H1 (cell line): ENCODE results near the gene SERPINE3. TPM values are rescaled to one million over a fixed set of nuclear protein-coding genes. Genes with fewer than 3 reads are reported as not detected.

Experiments used
- CTCF ChIA-PET: fragments of 300-600 bp; sonication (Branson Sonifier 250); formaldehyde crosslinking; loops from one replicate; lab custom pipeline; 2021; ENCODE audit not compliant: partially characterized antibody; lab: Charles Lee
- POLR2A ChIA-PET: fragments of 300-600 bp; sonication (Branson Sonifier 250); formaldehyde crosslinking; loops from one replicate; lab custom pipeline; 2021; ENCODE audit warnings: inconsistent platforms; ENCODE audit not compliant: partially characterized antibody; lab: Charles Lee
- DNase-seq, 2 experiments: peaks; one replicate each; pipeline versions ENCODE4 v3.0.0 to v3.0.0-alpha.2; 2010 to 2022; ENCODE audit warnings: low spot score in 2 of 2, low read depth in 1 of 2, mixed read lengths in 1 of 2
- FAIRE-seq: peaks from 2 replicates; lab custom pipeline; 2011; peaks lifted over from hg19 to GRCh38; lab: Jason Lieb, UNC
- H2AFZ ChIP-seq: 2 replicates; pipeline ENCODE4 v1.8.1; 2012; ENCODE audit warnings: low read length, inconsistent platforms
- H2AK5ac ChIP-seq: 2 replicates; pipeline ENCODE4 v1.6.1; 2013; ENCODE audit warnings: low read depth, low read length
- H2BK120ac ChIP-seq: replicated peaks from 2 replicates; pipeline ENCODE3; 2013; ENCODE audit warnings: low read depth, low read length, inconsistent platforms
- H2BK12ac ChIP-seq: 2 replicates; pipeline ENCODE4 v1.6.1; 2013; ENCODE audit warnings: low read depth, low read length
- H2BK15ac ChIP-seq: 2 replicates; pipeline ENCODE4 v1.6.1; 2013; ENCODE audit warnings: low read length
- H2BK20ac ChIP-seq: 2 replicates; pipeline ENCODE4 v1.6.1; 2013; ENCODE audit warnings: low read length
- H2BK5ac ChIP-seq: 2 replicates; pipeline ENCODE4 v1.6.1; 2013; ENCODE audit warnings: low read depth, low read length
- H3K14ac ChIP-seq: 2 replicates; pipeline ENCODE4 v1.6.1; 2013; ENCODE audit warnings: inconsistent platforms; ENCODE audit not compliant: insufficient read length
- H3K18ac ChIP-seq: 2 replicates; pipeline ENCODE4 v1.6.1; 2013; ENCODE audit warnings: low read length; ENCODE audit errors: extremely low read depth
- H3K23ac ChIP-seq: 2 replicates; pipeline ENCODE4 v1.6.1; 2013; ENCODE audit warnings: inconsistent platforms; ENCODE audit not compliant: insufficient read length
- H3K23me2 ChIP-seq: 2 replicates; pipeline ENCODE4 v1.6.1; 2013; ENCODE audit warnings: low read depth, low read length
- H3K27ac ChIP-seq: 2 replicates; pipeline ENCODE4 v1.6.1; 2011; ENCODE audit warnings: low read depth, low read length, inconsistent platforms
- H3K27me3 ChIP-seq, 4 experiments: replicated peaks in 1 of 4; 1 replicate in 1 of 4; 2 replicates in 3 of 4; pipeline versions ENCODE4 v1.6.1 to v1.8.1; 2011 to 2013; ENCODE audit warnings: low read length in 3 of 4, mild to moderate bottlenecking in 3 of 4, inconsistent platforms in 2 of 4, mixed read lengths in 2 of 4, moderate library complexity in 1 of 4; ENCODE audit not compliant: control insufficient read depth in 3 of 4, insufficient read depth in 3 of 4; ENCODE audit errors: extremely low read depth in 1 of 4
- H3K36me3 ChIP-seq, 4 experiments: 2 replicates each; pipeline versions ENCODE4 v1.6.1 to v1.8.1; 2011 to 2013; ENCODE audit warnings: mild to moderate bottlenecking in 4 of 4, low read length in 3 of 4, moderate library complexity in 2 of 4, control low read depth in 1 of 4, inconsistent platforms in 1 of 4; ENCODE audit not compliant: insufficient read depth in 4 of 4, control insufficient read depth in 2 of 4
- H3K4ac ChIP-seq: replicated peaks from 2 replicates; pipeline ENCODE3; 2013; ENCODE audit warnings: low read length, low read depth, mixed read lengths, inconsistent platforms; ENCODE audit not compliant: insufficient read length
- H3K4me1 ChIP-seq, 4 experiments: replicated peaks in 1 of 4; 1 replicate in 1 of 4; 2 replicates in 3 of 4; pipeline versions ENCODE4 v1.6.1 to v1.8.1; 2011 to 2013; ENCODE audit warnings: low read length in 3 of 4, inconsistent platforms in 2 of 4, mixed read lengths in 1 of 4; ENCODE audit not compliant: insufficient read depth in 4 of 4, control insufficient read depth in 3 of 4
- H3K4me2 ChIP-seq, 2 experiments: 2 replicates each; pipeline versions ENCODE4 v1.6.1 to v1.8.1; 2011 to 2013; ENCODE audit warnings: low read depth in 2 of 2, low read length in 2 of 2, control low read depth in 1 of 2, inconsistent platforms in 1 of 2, mild to moderate bottlenecking in 1 of 2; ENCODE audit not compliant: insufficient read depth in 1 of 2
- H3K4me3 ChIP-seq, 4 experiments: fragments of 200-600, 300-600 bp in 1 of 4; sonication (generic), shearing (Covaris generic), sonication (Bioruptor Twin) in 1 of 4; 2 replicates each; pipeline versions ENCODE4 v1.5.1 to v1.8.1; 2011 to 2016; ENCODE audit warnings: low read length in 4 of 4, low read depth in 3 of 4, control low read depth in 2 of 4, inconsistent platforms in 2 of 4, mild to moderate bottlenecking in 2 of 4, mixed read lengths in 1 of 4, moderate library complexity in 1 of 4; ENCODE audit not compliant: insufficient read depth in 2 of 4; ENCODE audit errors: extremely low read depth in 1 of 4
- H3K56ac ChIP-seq: replicated peaks from 2 replicates; pipeline ENCODE3; 2013; ENCODE audit warnings: low read depth, mild to moderate bottlenecking, mixed read lengths, low read length, inconsistent platforms; ENCODE audit not compliant: insufficient read length
- H3K79me1 ChIP-seq: 2 replicates; pipeline ENCODE4 v1.6.1; 2013; ENCODE audit warnings: low read depth, low read length, control low read depth
- H3K79me2 ChIP-seq, 2 experiments: 2 replicates each; pipeline versions ENCODE4 v1.6.1 to v1.8.1; 2012 to 2013; ENCODE audit warnings: low read length in 2 of 2, mild to moderate bottlenecking in 2 of 2, inconsistent platforms in 1 of 2; ENCODE audit not compliant: insufficient read depth in 2 of 2, control insufficient read depth in 1 of 2
- H3K9ac ChIP-seq, 4 experiments: replicated peaks in 1 of 4; 1 replicate in 1 of 4; 2 replicates in 3 of 4; pipeline versions ENCODE4 v1.6.1 to v1.8.1; 2011 to 2013; ENCODE audit warnings: low read depth in 3 of 4, low read length in 3 of 4, control low read depth in 2 of 4, mild to moderate bottlenecking in 2 of 4, moderate library complexity in 2 of 4, inconsistent platforms in 1 of 4; ENCODE audit errors: extremely low read depth in 1 of 4
- H3K9me3 ChIP-seq, 2 experiments: 2 replicates each; pipeline versions ENCODE4 v1.6.1 to v1.8.1; 2012 to 2013; ENCODE audit warnings: mild to moderate bottlenecking in 2 of 2, moderate library complexity in 2 of 2, control low read depth in 1 of 2, inconsistent platforms in 1 of 2, low read depth in 1 of 2, low read length in 1 of 2, mixed read lengths in 1 of 2; ENCODE audit not compliant: insufficient read depth in 2 of 2
- H4K20me1 ChIP-seq, 2 experiments: replicated peaks in 1 of 2; 2 replicates each; pipeline versions ENCODE3 to v1.8.1; 2011 to 2013; ENCODE audit warnings: inconsistent platforms in 2 of 2, low read length in 2 of 2, mild to moderate bottlenecking in 1 of 2; ENCODE audit not compliant: insufficient read depth in 2 of 2, control insufficient read depth in 1 of 2
- H4K5ac ChIP-seq: 2 replicates; pipeline ENCODE4 v1.6.1; 2013; ENCODE audit warnings: low read length, low read depth, mixed read lengths, inconsistent platforms; ENCODE audit not compliant: insufficient read length
- H4K8ac ChIP-seq: 2 replicates; pipeline ENCODE4 v1.8.0; 2013; ENCODE audit warnings: mild to moderate bottlenecking, moderate library complexity, low read length, inconsistent platforms; ENCODE audit not compliant: insufficient read depth; ENCODE audit errors: extremely low read depth
- H4K91ac ChIP-seq: replicated peaks from 2 replicates; pipeline ENCODE3; 2013; ENCODE audit warnings: low read length, mixed read lengths, inconsistent platforms; ENCODE audit not compliant: insufficient read length
- CBX8 ChIP-seq: fragments of 300-800, 300-1000 bp; sonication (generic); IDR thresholded peaks from 2 replicates; pipeline ENCODE4 v1.7.1; 2016; ENCODE audit warnings: low read depth, low read length, borderline replicate concordance
- HDAC2 ChIP-seq, 2 experiments: fragments of 300-600 bp in 1 of 2; sonication (generic) in 1 of 2; IDR thresholded peaks; 2 replicates each; pipeline ENCODE4 v1.6.1; 2011 to 2012; ENCODE audit warnings: low read depth in 2 of 2, low read length in 2 of 2, mild to moderate bottlenecking in 2 of 2, moderate library complexity in 2 of 2, borderline replicate concordance in 1 of 2, inconsistent platforms in 1 of 2
- JUND ChIP-seq: IDR thresholded peaks from 2 replicates; pipeline ENCODE4 v1.6.1; 2011; ENCODE audit warnings: mild to moderate bottlenecking, improper control_type of control experiment, low read length
- RXRA ChIP-seq: IDR thresholded peaks from 2 replicates; pipeline ENCODE4 v1.6.1; 2011; ENCODE audit warnings: low read depth, mild to moderate bottlenecking, low read length, moderate library complexity; ENCODE audit not compliant: insufficient read depth
- WGBS, 2 experiments: shearing (Covaris generic) in 1 of 2; methylation state at CpG; one replicate each; pipeline versions ENCODE4 v1.1.6 to v1.1.7; 2013 to 2015; ENCODE audit warnings: low lambda C conversion rate in 2 of 2, mixed read lengths in 2 of 2, inconsistent platforms in 1 of 2, low coverage in 1 of 2, missing lambda C conversion rate in 1 of 2; ENCODE audit not compliant: insufficient replicate concordance in 2 of 2, insufficient coverage in 1 of 2, insufficient read length in 1 of 2; ENCODE audit errors: extremely low coverage in 1 of 2, missing lambda C conversion rate in 1 of 2; 5-methylcytosine and 5-hydroxymethylcytosine counted together
- polyA plus RNA-seq, 7 experiments: library from polyadenylated mRNA; depleted of rRNA in 3 of 7; stranded (reverse) in 5 of 7; unstranded in 2 of 7; fragments of >200 nt in 5 of 7; fragments of 200-250 nt in 2 of 7; gene quantifications; 1 replicate in 5 of 7; 2 replicates in 1 of 7; 4 replicates in 1 of 7; pipeline versions ENCODE4 v1.2.1 to v1.2.3, GENCODE V29; 2011 to 2013; ENCODE audit warnings: missing spikeins in 2 of 7, mixed read lengths in 2 of 7
- total RNA-seq: library from RNA; stranded (reverse); fragmentation: NEBNext Ultra II Directional; extraction: Animal tissue kit (Norgen Biotek cat#: 25700); gene quantifications from 2 replicates; pipeline ENCODE4 v1.2.1, GENCODE V29; 2021
- TF ChIP-seq, protein P1 (sequence below), 3 experiments: IDR thresholded peaks; 1 replicate in 2 of 3; 2 replicates in 1 of 3; pipeline versions ENCODE4 v1.5.1 to v1.6.1; 2011; ENCODE audit warnings: low read length in 3 of 3, mild to moderate bottlenecking in 3 of 3, inconsistent platforms in 2 of 3, low read depth in 1 of 3, moderate library complexity in 1 of 3; ENCODE audit not compliant: insufficient read depth in 1 of 3; ENCODE audit errors: control extremely low read depth in 1 of 3

Gene SERPINE3
- total and polyA plus RNA-seq, 2 of the 8 experiments (the other 6 are each of a cell fraction or from before 2014, with no cell fraction given) = 0.34 to 1.0 TPM

DNA sequence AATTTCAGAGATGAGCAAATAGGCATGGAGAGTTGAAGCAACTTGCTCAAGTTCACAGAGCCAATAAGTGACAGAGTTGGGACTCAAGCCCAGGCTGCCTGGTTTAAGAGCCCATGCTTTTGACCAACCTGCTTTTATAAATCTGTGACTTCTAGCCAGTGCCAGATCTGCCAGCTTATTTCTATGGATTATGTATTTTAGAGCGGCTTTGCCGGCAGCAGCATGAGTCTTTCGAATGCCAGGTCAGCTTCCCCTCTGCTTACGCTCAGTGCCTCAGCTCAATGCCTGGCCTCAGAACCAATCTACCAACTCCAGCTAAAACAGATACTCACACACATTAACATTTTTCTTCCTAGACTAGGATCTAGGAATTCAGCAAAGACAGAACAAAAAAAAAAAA is 2.3 kb downstream of the SERPINE3 start:
- H3K79me2 ChIP-seq = no peaks in the 10 kb centered on the region
- TF ChIP-seq, protein P1, sequence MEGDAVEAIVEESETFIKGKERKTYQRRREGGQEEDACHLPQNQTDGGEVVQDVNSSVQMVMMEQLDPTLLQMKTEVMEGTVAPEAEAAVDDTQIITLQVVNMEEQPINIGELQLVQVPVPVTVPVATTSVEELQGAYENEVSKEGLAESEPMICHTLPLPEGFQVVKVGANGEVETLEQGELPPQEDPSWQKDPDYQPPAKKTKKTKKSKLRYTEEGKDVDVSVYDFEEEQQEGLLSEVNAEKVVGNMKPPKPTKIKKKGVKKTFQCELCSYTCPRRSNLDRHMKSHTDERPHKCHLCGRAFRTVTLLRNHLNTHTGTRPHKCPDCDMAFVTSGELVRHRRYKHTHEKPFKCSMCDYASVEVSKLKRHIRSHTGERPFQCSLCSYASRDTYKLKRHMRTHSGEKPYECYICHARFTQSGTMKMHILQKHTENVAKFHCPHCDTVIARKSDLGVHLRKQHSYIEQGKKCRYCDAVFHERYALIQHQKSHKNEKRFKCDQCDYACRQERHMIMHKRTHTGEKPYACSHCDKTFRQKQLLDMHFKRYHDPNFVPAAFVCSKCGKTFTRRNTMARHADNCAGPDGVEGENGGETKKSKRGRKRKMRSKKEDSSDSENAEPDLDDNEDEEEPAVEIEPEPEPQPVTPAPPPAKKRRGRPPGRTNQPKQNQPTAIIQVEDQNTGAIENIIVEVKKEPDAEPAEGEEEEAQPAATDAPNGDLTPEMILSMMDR (IDR thresholded peaks at IDR 0.05; ENCODE audit: control extremely low read depth in 1 of 3, insufficient read depth in 1 of 3, low read depth in 1 of 3, low read length in 3 of 3) = no peak
- TF ChIP-seq JUND (no peak), HDAC2 (IDR thresholded peaks at IDR 0.05; ENCODE audit: borderline replicate concordance in 1 of 2, low read depth in 2 of 2, low read length in 2 of 2) (no peak), CBX8 (no peak), RXRA (no peak)
- no peak overlapping the region for H2BK5ac ChIP-seq
- H3K4me2 ChIP-seq = no peak overlapping the region
- H4K20me1 ChIP-seq = no peaks in the 10 kb centered on the region
- FAIRE-seq (no peak), DNase-seq (no peak)
- no peaks in the 10 kb centered on the region; a peak in 1 of 7 replicates for H3K27me3 ChIP-seq
- no peak overlapping the region for H3K23ac ChIP-seq
- no peak overlapping the region for H2BK120ac ChIP-seq
- no peak overlapping the region for H2AFZ ChIP-seq
- H2AK5ac ChIP-seq = no peak overlapping the region
- H3K18ac ChIP-seq = no peak overlapping the region
- 97% methylated on average over 4 of the region's 4 CpGs; no CpG with 5 or more reads in 1 of the 2 experiments for WGBS, 2 experiments
- H3K79me1 ChIP-seq = no peaks in the 10 kb centered on the region
- H3K4me1 ChIP-seq = peaks cover 0 to 7% (median 0%) of the 10 kb centered on the region in 4 experiments; a peak in 2 of 7 replicates
- H4K8ac ChIP-seq = no peak overlapping the region
- H3K27ac ChIP-seq = no peak overlapping the region
- no peak overlapping the region for H3K56ac ChIP-seq
- H3K14ac ChIP-seq = no peak overlapping the region
- ChIA-PET CTCF (interaction anchor here (0.8 to 1.6 kb wide), 4 partner anchors 8 to 119 kb away, joined by 3 to 4 read pairs (median 3); no protein-coding TSS in a partner anchor), POLR2A (interaction anchor here (0.7 to 1.4 kb wide), 2 partner anchors 38 to 188 kb away, joined by 3 read pairs; no protein-coding TSS in a partner anchor)
- H4K91ac ChIP-seq = no peak overlapping the region
- no peak overlapping the region for H2BK20ac ChIP-seq
- H2BK15ac ChIP-seq = no peak overlapping the region
- H3K9me3 ChIP-seq = no peaks in the 10 kb centered on the region
- H3K4me3 ChIP-seq = no peak overlapping the region
- H3K23me2 ChIP-seq = no peaks in the 10 kb centered on the region
- H3K9ac ChIP-seq = no peak overlapping the region
- no peak overlapping the region for H3K4ac ChIP-seq
- H4K5ac ChIP-seq = no peak overlapping the region
- no peaks in the 10 kb centered on the region for H3K36me3 ChIP-seq
- H2BK12ac ChIP-seq = no peak overlapping the region
